B cell (primary cell): ENCODE data around the gene SELENON. TPM values are rescaled to one million over a fixed set of nuclear protein-coding genes. Genes with fewer than 3 reads are reported as not detected.

Source experiments
- ATAC-seq: fragments of 200-7000 bp; cut with Tn5 transposase; one replicate; pipeline ENCODE4 v1.10.0; 2021; ENCODE audit warnings: low read depth, mild to moderate bottlenecking, moderate number of reproducible peaks, moderate library complexity
- CTCF ChIA-PET: fragments of 350-600 bp; sonication (Branson Sonifier 250); formaldehyde crosslinking; loops from one replicate; lab custom pipeline; 2021; ENCODE audit warnings: antibody characterized with exemption, inconsistent platforms; lab: Charles Lee
- POLR2A ChIA-PET: fragments of 350-600 bp; sonication (Branson Sonifier 250); formaldehyde crosslinking; loops from one replicate; lab custom pipeline; 2021; ENCODE audit warnings: antibody characterized with exemption; lab: Charles Lee
- DNase-seq: peaks from one replicate; pipeline ENCODE4 v3.0.0; 2013
- H2AFZ ChIP-seq: 2 replicates; pipeline ENCODE4 v1.6.1; 2012; ENCODE audit warnings: mild to moderate bottlenecking, low read depth, low read length; ENCODE audit not compliant: insufficient read depth, poor library complexity, severe bottlenecking
- H3K27ac ChIP-seq, 2 donors: 1 replicate in 1 of 2; 2 replicates in 1 of 2; pipeline ENCODE4 v1.5.1; 2012 to 2013; ENCODE audit warnings: low read length in 2 of 2, mild to moderate bottlenecking in 2 of 2, moderate library complexity in 1 of 2
- H3K27me3 ChIP-seq, 4 experiments: fragments of 200-600 bp in 1 of 4; sonication (generic) in 1 of 4; replicated peaks in 1 of 4; 1 replicate in 2 of 4; 2 replicates in 2 of 4; pipeline versions ENCODE4 v1.6.1 to v1.7.0; 2013 to 2016; ENCODE audit warnings: low read length in 3 of 4, mild to moderate bottlenecking in 2 of 4, mixed read lengths in 1 of 4, moderate library complexity in 1 of 4; ENCODE audit not compliant: insufficient read depth in 4 of 4, control insufficient read depth in 3 of 4; ENCODE audit errors: control extremely low read depth in 1 of 4
- H3K36me3 ChIP-seq, 2 experiments: replicated peaks in 1 of 2; 1 replicate in 1 of 2; 2 replicates in 1 of 2; pipeline versions ENCODE4 v1.6.1 to v1.7.1; 2013; ENCODE audit warnings: low read length in 1 of 2; ENCODE audit not compliant: insufficient read depth in 2 of 2, control insufficient read depth in 1 of 2; ENCODE audit errors: control extremely low read depth in 1 of 2, extremely low read depth in 1 of 2
- H3K4me1 ChIP-seq, 2 donors: fragments of 200-600 bp in 1 of 2; sonication (generic) in 1 of 2; 1 replicate in 1 of 2; 2 replicates in 1 of 2; pipeline versions ENCODE4 v1.5.1 to v1.6.1; 2013 to 2017; ENCODE audit warnings: low read length in 2 of 2; ENCODE audit not compliant: control insufficient read depth in 2 of 2, insufficient read depth in 2 of 2
- H3K4me2 ChIP-seq: replicated peaks from 2 replicates; pipeline ENCODE3; 2012; ENCODE audit warnings: mild to moderate bottlenecking, low read depth, low read length; ENCODE audit not compliant: poor library complexity, severe bottlenecking
- H3K4me3 ChIP-seq, 5 experiments: fragments of 200-600 bp in 1 of 5; sonication (generic) in 1 of 5; 1 replicate in 3 of 5; 2 replicates in 2 of 5; pipeline versions ENCODE4 v1.5.1 to v1.7.0; 2011 to 2016; ENCODE audit warnings: low read length in 4 of 5, mild to moderate bottlenecking in 4 of 5, low read depth in 2 of 5, control low read depth in 1 of 5, moderate library complexity in 1 of 5; ENCODE audit not compliant: insufficient read depth in 1 of 5; ENCODE audit errors: control extremely low read depth in 1 of 5, extremely low read depth in 1 of 5
- H3K79me2 ChIP-seq: fragments of 200-600 bp; sonication (generic); one replicate; pipeline ENCODE4 v1.6.0; 2016; ENCODE audit warnings: low read length; ENCODE audit not compliant: control insufficient read depth, insufficient read depth
- H3K9ac ChIP-seq: fragments of 200-600 bp; sonication (generic); 2 replicates; pipeline ENCODE4 v1.6.1; 2017; ENCODE audit warnings: mild to moderate bottlenecking, low read length, moderate library complexity
- H3K9me3 ChIP-seq, 3 donors: one replicate each; pipeline versions ENCODE4 v1.6.1 to v1.7.1; 2013; ENCODE audit warnings: low read length in 2 of 3; ENCODE audit not compliant: control insufficient read depth in 2 of 3, insufficient read depth in 1 of 3; ENCODE audit errors: control extremely low read depth in 1 of 3
- H4K20me1 ChIP-seq: 2 replicates; pipeline ENCODE4 v1.6.0; 2012; ENCODE audit warnings: mild to moderate bottlenecking, low read length; ENCODE audit not compliant: insufficient read depth, control insufficient read depth, poor library complexity, severe bottlenecking
- H3K27ac Mint-ChIP-seq: one replicate; pipeline ENCODE4 v1.8.0; 2021; ENCODE audit warnings: mixed read lengths
- H3K27me3 Mint-ChIP-seq: one replicate; pipeline ENCODE4 v1.8.0; 2021; ENCODE audit warnings: mixed read lengths
- H3K4me1 Mint-ChIP-seq: one replicate; pipeline ENCODE4 v1.8.0; 2021; ENCODE audit warnings: mixed read lengths
- H3K4me3 Mint-ChIP-seq: one replicate; pipeline ENCODE4 v1.8.0; 2021; ENCODE audit warnings: mixed read lengths
- H3K9me3 Mint-ChIP-seq: one replicate; pipeline ENCODE4 v1.8.0; 2022; ENCODE audit warnings: mixed read lengths; ENCODE audit not compliant: insufficient read depth
- EZH2 ChIP-seq: IDR thresholded peaks from 2 replicates; pipeline ENCODE4 v1.6.1; 2012; ENCODE audit warnings: borderline replicate concordance, low read depth, mild to moderate bottlenecking, moderate library complexity, low read length; ENCODE audit not compliant: insufficient read depth, poor library complexity, severe bottlenecking
- WGBS: methylation state at CpG from one replicate; pipeline ENCODE4 v1.1.5; 2013; ENCODE audit warnings: missing lambda C conversion rate; ENCODE audit not compliant: insufficient coverage; 5-methylcytosine and 5-hydroxymethylcytosine counted together
- intact Hi-C: fragments of 100-400 bp; cut with micrococcal nuclease; formaldehyde crosslinking; loops from one replicate; pipeline ENCODE4 v1.10.0; 2022
- polyA plus RNA-seq: library from polyadenylated mRNA; depleted of rRNA; stranded (reverse); fragments of >200 nt; gene quantifications from 2 replicates; pipeline ENCODE4 v1.2.3, GENCODE V29; 2012
- total RNA-seq, 2 donors: library from RNA; stranded (reverse); fragments of 120-200 nt in 1 of 2; gene quantifications; 1 replicate in 1 of 2; 2 replicates in 1 of 2; pipeline versions ENCODE4 v1.2.3 to v1.2.4, GENCODE V29; 2013 to 2022
- TF ChIP-seq, protein P1 (sequence below): fragments of 200-600 bp; IDR thresholded peaks from one replicate; pipeline ENCODE4 v1.8.0; 2022; ENCODE audit warnings: antibody characterized with exemption, mild to moderate bottlenecking

The SELENON gene
- total and polyA plus RNA-seq, 2 donors (not counting 1 experiment from before 2014, with no cell fraction given): 10.9 to 16.5 TPM

DNA sequence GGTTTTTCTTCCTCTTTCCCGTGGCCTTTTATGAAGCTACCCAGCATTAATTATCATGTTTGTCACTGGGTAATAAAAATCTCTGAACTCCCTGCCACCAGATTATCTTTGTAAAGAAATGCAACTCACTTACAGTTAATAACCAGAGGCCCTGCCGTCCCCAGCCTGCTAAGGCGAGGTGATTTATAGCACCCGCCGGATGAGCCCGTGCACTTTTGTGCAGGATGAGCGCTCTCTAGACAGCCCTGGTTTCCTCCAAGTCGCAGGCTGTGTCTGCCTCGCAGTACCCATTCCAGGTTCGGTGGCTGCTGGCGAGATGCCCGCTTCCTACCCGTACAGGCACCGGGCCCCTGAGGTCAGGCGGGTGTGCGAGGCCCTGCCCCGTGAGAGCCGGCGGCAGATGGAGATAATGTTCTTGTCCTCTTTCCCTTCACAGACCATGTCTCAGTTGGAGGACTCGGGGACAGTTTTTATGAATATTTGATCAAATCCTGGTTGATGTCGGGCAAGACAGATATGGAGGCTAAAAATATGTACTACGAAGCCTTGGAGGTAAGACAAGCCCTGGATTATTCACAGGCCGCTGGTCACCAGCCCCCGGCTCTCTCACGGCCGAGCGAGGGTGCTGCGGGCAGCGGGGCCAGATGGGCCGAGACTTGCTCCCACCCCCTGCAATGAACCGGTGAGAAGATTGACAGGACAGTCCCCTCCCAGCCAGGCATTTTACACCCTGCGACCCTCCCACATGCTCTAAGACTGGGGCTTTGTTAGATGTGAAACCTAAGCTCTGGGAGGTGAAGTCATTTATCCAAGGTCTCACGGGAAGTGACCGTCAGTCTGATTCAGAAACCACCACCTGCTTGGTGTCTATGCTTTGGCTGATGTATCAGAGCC lies 28.5 kb upstream of the SELENON start:
- Histone ChIP-seq H3K9ac (peak overlapping the region; percentile 47), H4K20me1 (no peaks in the 10 kb centered on the region), H3K4me1 (peaks cover 30 to 41% of the 10 kb centered on the region in 2 donors), H3K4me2 (peak overlapping the region; percentile 58), H3K27ac (no peak overlapping the region), H3K27me3 (peaks cover 0 to 31% (median 7%) of the 10 kb centered on the region in 4 experiments), H3K9me3 (peaks cover 0 to 3% (median 0%) of the 10 kb centered on the region in 3 donors), H2AFZ (peak overlapping the region; percentile 48), H3K4me3 (peak overlapping the region in 1 of 5 experiments; percentile 5), H3K79me2 (no peaks in the 10 kb centered on the region), H3K36me3 (no peaks in the 10 kb centered on the region)
- intact Hi-C loops: no loop called here
- ChIA-PET CTCF (no interaction called here), POLR2A (interaction anchor here (0.6 kb wide), 2 partner anchors 33 to 233 kb away, joined by 5 to 6 read pairs; no protein-coding TSS in a partner anchor)
- TF ChIP-seq EZH2: no peak
- TF ChIP-seq, protein P1, sequence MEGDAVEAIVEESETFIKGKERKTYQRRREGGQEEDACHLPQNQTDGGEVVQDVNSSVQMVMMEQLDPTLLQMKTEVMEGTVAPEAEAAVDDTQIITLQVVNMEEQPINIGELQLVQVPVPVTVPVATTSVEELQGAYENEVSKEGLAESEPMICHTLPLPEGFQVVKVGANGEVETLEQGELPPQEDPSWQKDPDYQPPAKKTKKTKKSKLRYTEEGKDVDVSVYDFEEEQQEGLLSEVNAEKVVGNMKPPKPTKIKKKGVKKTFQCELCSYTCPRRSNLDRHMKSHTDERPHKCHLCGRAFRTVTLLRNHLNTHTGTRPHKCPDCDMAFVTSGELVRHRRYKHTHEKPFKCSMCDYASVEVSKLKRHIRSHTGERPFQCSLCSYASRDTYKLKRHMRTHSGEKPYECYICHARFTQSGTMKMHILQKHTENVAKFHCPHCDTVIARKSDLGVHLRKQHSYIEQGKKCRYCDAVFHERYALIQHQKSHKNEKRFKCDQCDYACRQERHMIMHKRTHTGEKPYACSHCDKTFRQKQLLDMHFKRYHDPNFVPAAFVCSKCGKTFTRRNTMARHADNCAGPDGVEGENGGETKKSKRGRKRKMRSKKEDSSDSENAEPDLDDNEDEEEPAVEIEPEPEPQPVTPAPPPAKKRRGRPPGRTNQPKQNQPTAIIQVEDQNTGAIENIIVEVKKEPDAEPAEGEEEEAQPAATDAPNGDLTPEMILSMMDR: no peak
- peaks cover 29% of the 10 kb centered on the region for H3K27me3 Mint-ChIP-seq
- peaks cover 33% of the 10 kb centered on the region for H3K4me1 Mint-ChIP-seq
- DNase-seq: peak; percentile 28
- no peak overlapping the region for H3K27ac Mint-ChIP-seq
- no peaks in the 10 kb centered on the region for H3K9me3 Mint-ChIP-seq
- 9% methylated on average over 30 of the region's 34 CpGs for WGBS
- peak overlapping the region; percentile 55 for H3K4me3 Mint-ChIP-seq
- no peak for ATAC-seq

DNA sequence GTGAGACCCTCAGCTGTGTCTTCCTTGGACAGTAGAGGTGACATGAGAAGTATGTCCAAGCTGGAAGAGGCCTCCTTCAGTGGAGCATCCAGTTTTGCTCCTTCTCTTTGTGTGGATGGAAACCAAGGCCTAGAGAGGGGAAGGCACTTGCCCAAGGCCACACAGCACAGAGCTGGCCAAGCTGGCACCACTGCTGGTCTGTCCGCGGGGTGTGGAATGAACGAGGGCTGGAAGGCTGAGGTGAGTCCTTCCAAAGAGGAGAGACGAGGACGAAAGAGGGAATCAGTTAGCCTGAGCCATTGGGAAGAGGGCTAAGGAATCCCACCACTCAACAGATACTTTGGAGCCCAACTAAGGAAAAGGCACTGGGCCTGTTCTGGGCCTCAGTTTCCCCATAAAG lies 27.8 kb upstream of the SELENON start:
- Mint-ChIP-seq H3K4me3 (peak overlapping the region; percentile 55), H3K27ac (no peak overlapping the region), H3K27me3 (peaks cover 29% of the 10 kb centered on the region), H3K9me3 (no peaks in the 10 kb centered on the region), H3K4me1 (peaks cover 33% of the 10 kb centered on the region)
- H3K4me1 ChIP-seq: peaks cover 30 to 41% of the 10 kb centered on the region in 2 donors
- ChIA-PET CTCF (no interaction called here), POLR2A (interaction anchor here (0.5 kb wide), 1 partner anchor 588 kb away, joined by 3 read pairs; no protein-coding TSS in a partner anchor)
- no peak overlapping the region for H3K27ac ChIP-seq
- DNase-seq: no peak
- H3K27me3 ChIP-seq: peaks cover 0 to 31% (median 7%) of the 10 kb centered on the region in 4 experiments
- no peak for ATAC-seq
- intact Hi-C loops: no loop called here
- H3K4me3 ChIP-seq: no peak overlapping the region
- no peaks in the 10 kb centered on the region for H4K20me1 ChIP-seq
- H3K79me2 ChIP-seq: no peaks in the 10 kb centered on the region
- H2AFZ ChIP-seq: peak overlapping the region; percentile 48
- H3K9me3 ChIP-seq: peaks cover 0 to 3% (median 0%) of the 10 kb centered on the region in 3 donors
- no peaks in the 10 kb centered on the region for H3K36me3 ChIP-seq
- TF ChIP-seq EZH2: no peak
- TF ChIP-seq, protein P1: no peak
- H3K4me2 ChIP-seq: no peak overlapping the region
- 100% methylated on average over 4 of the region's 5 CpGs for WGBS
- H3K9ac ChIP-seq: peak overlapping the region; percentile 47
